ENCODE measurements around the gene PKP4.

DNA sequence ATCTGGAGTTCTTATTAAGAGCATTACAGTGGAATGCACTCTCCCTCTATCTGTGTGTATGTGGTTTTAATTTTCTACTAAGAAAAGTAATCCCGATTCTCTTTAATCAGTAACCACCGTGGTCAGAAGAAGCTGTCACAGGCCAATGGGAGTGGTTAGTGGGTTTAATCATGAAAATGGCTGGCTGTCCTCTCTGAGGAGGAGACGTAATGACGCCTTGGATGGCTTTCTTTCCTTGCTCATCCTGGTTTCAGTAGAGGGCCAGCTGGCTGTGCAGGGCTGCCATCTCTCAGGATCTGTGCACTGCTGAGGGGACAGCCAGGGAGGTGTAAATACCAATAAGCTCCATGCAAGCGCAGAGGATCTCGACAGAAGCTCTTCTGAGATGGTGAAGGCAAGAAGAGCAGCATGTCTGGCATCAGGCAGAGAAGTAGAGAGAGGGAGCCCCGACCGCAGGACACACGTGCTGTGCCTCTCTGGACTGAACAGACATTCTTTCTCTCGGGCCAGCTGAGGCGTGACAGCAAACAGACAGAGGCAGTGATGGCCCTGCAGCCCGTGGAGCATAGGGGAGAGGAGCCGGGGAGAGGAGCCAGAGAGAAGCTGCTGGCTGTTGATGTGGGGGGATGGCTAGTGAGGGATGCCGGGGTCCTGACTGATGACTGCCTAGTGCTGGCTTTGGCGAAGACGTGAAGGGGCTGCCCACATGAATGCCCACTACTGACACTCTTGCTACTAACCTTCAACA, 273.3 kb downstream of the PKP4 start:
- no peak for TF ChIP-seq POLR2A (IDR thresholded peaks at IDR 0.05; ENCODE audit: low read depth, low read length)
- TF ChIP-seq POLR2AphosphoS5 (IDR thresholded peaks at IDR 0.05; ENCODE audit: low read depth, low read length) = no peak
- TF ChIP-seq POU2F2 (IDR thresholded peaks at IDR 0.05; ENCODE audit: low read depth, low read length) = no peak

Measured in GM12891 (cell line).